Sigmoid colon (tissue), 4 donors: ENCODE results near the gene LUC7L.

Source experiments
- EP300 ChIP-seq, 4 donors: sonication (generic); formaldehyde crosslinking; IDR thresholded peaks; one replicate each; pipeline ENCODE4 v1.6.1; 2017; ENCODE audit warnings: antibody characterized with exemption in 4 of 4
- TF ChIP-seq, protein P1 (sequence below), 4 experiments: fragments of 450-650 bp in 3 of 4; fragments of 200-600 bp in 1 of 4; IDR thresholded peaks; one replicate each; pipeline ENCODE4 v1.5.1; 2016 to 2019; ENCODE audit warnings: antibody characterized with exemption in 4 of 4, mild to moderate bottlenecking in 3 of 4, moderate library complexity in 2 of 4

DNA sequence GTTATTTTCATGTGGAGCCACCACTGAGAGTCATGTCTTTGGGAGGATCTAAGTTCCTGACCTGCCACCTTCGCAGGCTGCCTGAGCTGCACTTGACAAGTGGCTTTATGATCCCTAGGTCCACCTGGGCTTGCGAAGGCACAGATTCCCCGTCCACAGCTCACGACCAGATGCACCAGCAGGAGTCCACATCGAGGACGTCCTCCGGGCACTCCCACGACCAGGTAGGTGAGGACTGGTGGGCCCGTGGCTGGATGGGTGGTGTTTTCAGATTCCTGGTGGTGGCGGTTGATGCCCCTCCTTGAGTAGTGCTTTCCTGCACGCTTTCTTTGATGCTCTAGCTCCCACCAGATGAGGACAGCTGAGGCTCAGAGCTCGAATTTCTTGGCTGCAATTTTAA, 20.2 kb upstream of the LUC7L start:
- TF ChIP-seq, protein P1, sequence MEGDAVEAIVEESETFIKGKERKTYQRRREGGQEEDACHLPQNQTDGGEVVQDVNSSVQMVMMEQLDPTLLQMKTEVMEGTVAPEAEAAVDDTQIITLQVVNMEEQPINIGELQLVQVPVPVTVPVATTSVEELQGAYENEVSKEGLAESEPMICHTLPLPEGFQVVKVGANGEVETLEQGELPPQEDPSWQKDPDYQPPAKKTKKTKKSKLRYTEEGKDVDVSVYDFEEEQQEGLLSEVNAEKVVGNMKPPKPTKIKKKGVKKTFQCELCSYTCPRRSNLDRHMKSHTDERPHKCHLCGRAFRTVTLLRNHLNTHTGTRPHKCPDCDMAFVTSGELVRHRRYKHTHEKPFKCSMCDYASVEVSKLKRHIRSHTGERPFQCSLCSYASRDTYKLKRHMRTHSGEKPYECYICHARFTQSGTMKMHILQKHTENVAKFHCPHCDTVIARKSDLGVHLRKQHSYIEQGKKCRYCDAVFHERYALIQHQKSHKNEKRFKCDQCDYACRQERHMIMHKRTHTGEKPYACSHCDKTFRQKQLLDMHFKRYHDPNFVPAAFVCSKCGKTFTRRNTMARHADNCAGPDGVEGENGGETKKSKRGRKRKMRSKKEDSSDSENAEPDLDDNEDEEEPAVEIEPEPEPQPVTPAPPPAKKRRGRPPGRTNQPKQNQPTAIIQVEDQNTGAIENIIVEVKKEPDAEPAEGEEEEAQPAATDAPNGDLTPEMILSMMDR (IDR thresholded peaks at IDR 0.05), result no peak
- TF ChIP-seq EP300 (IDR thresholded peaks at IDR 0.05), result no peak
